8988T (cell line): ENCODE data around the gene ENTPD5.
"Not testable (repeated sequence)": the region's sequence is repeated elsewhere in the genome, so short reads cannot be mapped to it uniquely, and the experiment has no call there.

Source experiments
- DNase-seq: peaks from one replicate; pipeline ENCODE4 v3.0.0; 2011

Gene ENTPD5

GRCh38 chr14:73998726-73999125 is 20.4 kb downstream of the ENTPD5 start:
- DNase-seq, result no peak

GRCh38 chr14:73997944-73998447 is 21.1 kb downstream of the ENTPD5 start:
- no peak for DNase-seq

- no peak for DNase-seq
Measured at GRCh38 chr14:73997108-73997943, 21.8 kb downstream of the ENTPD5 start.

GRCh38 chr14:73996731-73997107 is 22.4 kb downstream of the ENTPD5 start:
- DNase-seq, result no peak

- DNase-seq, result no peak
Measured at GRCh38 chr14:73995977-73996378, 23.1 kb downstream of the ENTPD5 start.

- DNase-seq, result not testable (repeated sequence)
Measured at GRCh38 chr14:73994926-73995325, 24.2 kb downstream of the ENTPD5 start.

GRCh38 chr14:73991092-73991491 is 28.0 kb downstream of the ENTPD5 start:
- no peak for DNase-seq

GRCh38 chr14:73988656-73989055 is 30.4 kb downstream of the ENTPD5 start:
- not testable (repeated sequence) for DNase-seq

GRCh38 chr14:73988065-73988464 is 31.0 kb downstream of the ENTPD5 start:
- no peak for DNase-seq

- no peak for DNase-seq
Measured at GRCh38 chr14:73977896-73978295, 41.2 kb downstream of the ENTPD5 start.

- no peak for DNase-seq
Measured at GRCh38 chr14:73976125-73976524, 43.0 kb downstream of the ENTPD5 start.

- no peak for DNase-seq
Measured at GRCh38 chr14:73973497-73973896, 45.6 kb downstream of the ENTPD5 start.

- no peak for DNase-seq
Measured at GRCh38 chr14:73968885-73969284, 50.2 kb downstream of the ENTPD5 start.

GRCh38 chr14:73965216-73965615 is 53.9 kb downstream of the ENTPD5 start:
- no peak for DNase-seq

GRCh38 chr14:73961192-73961591 is 57.9 kb downstream of the ENTPD5 start:
- DNase-seq, result no peak

GRCh38 chr14:73958591-73958990 is 60.5 kb downstream of the ENTPD5 start:
- no peak for DNase-seq

- DNase-seq, result no peak
Measured at GRCh38 chr14:73955674-73956073, 63.4 kb downstream of the ENTPD5 start.

- no peak for DNase-seq
Measured at GRCh38 chr14:73953731-73954130, 65.4 kb downstream of the ENTPD5 start.

- peak; percentile 73 for DNase-seq
Measured at GRCh38 chr14:73949752-73950734, 69.0 kb downstream of the ENTPD5 start, which contains the start of the genes COQ6 and FAM161B. Gene COQ6 (plus strand): TSS chr14:73950302. CDS start chr14:73950333, 31 bp downstream. Gene FAM161B (minus strand): TSS chr14:73950094. CDS start chr14:73950026, 68 bp downstream.

GRCh38 chr14:73945159-73945670 is 73.9 kb downstream of the ENTPD5 start:
- DNase-seq, result no peak

GRCh38 chr14:73944432-73945158 is 74.5 kb downstream of the ENTPD5 start:
- DNase-seq, result no peak

- no peak for DNase-seq
Measured at GRCh38 chr14:73943083-73943482, 76.0 kb downstream of the ENTPD5 start.
